Peyer's patch (tissue), 4 donors: Measurements from ENCODE around the gene SNX18. TPM values are rescaled to one million over a fixed set of nuclear protein-coding genes. Genes with fewer than 3 reads are reported as not detected.

Experiments
- DNase-seq, 3 donors: peaks; one replicate each; pipeline ENCODE4 v3.0.0-alpha.2; 2017 to 2019
- H3K27ac ChIP-seq, 4 donors: fragments of 200-600 bp; sonication (generic); one replicate each; pipeline ENCODE4 v1.5.1; 2016 to 2019
- H3K27me3 ChIP-seq, 2 donors: fragments of 200-600 bp; sonication (generic); one replicate each; pipeline ENCODE4 v1.5.1; 2019
- H3K36me3 ChIP-seq, 3 donors: fragments of 200-600 bp; sonication (generic); one replicate each; pipeline ENCODE4 v1.5.1; 2016 to 2019
- H3K4me1 ChIP-seq, 4 donors: fragments of 200-600 bp; sonication (generic); one replicate each; pipeline ENCODE4 v1.5.1; 2016 to 2019
- H3K4me3 ChIP-seq, 4 donors: fragments of 200-600 bp; sonication (generic); 1 replicate in 3 of 4; 2 replicates in 1 of 4; pipeline ENCODE4 v1.5.1; 2016 to 2019; ENCODE audit warnings: mild to moderate bottlenecking in 1 of 4
- H3K9me3 ChIP-seq, 4 donors: fragments of 200-600 bp; sonication (generic); one replicate each; pipeline ENCODE4 v1.5.1; 2016 to 2019; ENCODE audit warnings: mild to moderate bottlenecking in 1 of 4
- CTCF ChIP-seq, 6 experiments: fragments of 450-650 bp in 4 of 6; fragments of 200-600 bp in 2 of 6; sonication (generic) in 1 of 6; IDR thresholded peaks; one replicate each; pipeline ENCODE4 v1.5.1; 2017 to 2019; ENCODE audit warnings: antibody characterized with exemption in 6 of 6, mild to moderate bottlenecking in 3 of 6, moderate library complexity in 1 of 6
- POLR2A ChIP-seq, 2 donors: fragments of 450-650 bp; IDR thresholded peaks; one replicate each; pipeline ENCODE4 v1.5.1; 2017; ENCODE audit warnings: antibody characterized with exemption in 2 of 2, mild to moderate bottlenecking in 2 of 2, moderate library complexity in 2 of 2
- total RNA-seq, 4 donors: library from RNA; depleted of rRNA; stranded (reverse); fragments of >200 nt; gene quantifications; one replicate each; pipeline ENCODE4 v1.1.0, GENCODE V29; 2016

SNX18 gene
- total RNA-seq, 4 donors from 2014 or later = 18.2 to 28.0 (median 22.5) TPM

- Histone ChIP-seq H3K36me3 (no peaks in the 10 kb centered on the region), H3K27me3 (no peaks in the 10 kb centered on the region), H3K9me3 (no peaks in the 10 kb centered on the region), H3K4me3 (peak overlapping the region in 2 of 4 donors; percentile 12 to 35), H3K27ac (peak overlapping the region in 3 of 4 donors; percentile 37 to 65 (median 46)), H3K4me1 (peaks cover 0 to 72% (median 8%) of the 10 kb centered on the region in 4 donors)
- TF ChIP-seq POLR2A (IDR thresholded peaks at IDR 0.05) = no peak
- no peak for TF ChIP-seq CTCF (IDR thresholded peaks at IDR 0.05)
- peak in 1 of 3 donors; percentile 60 for DNase-seq
Measured at GRCh38 chr5:54524704-54525103, 7.1 kb downstream of the SNX18 start.

GRCh38 chr5:54525261-54525660 is 7.7 kb downstream of the SNX18 start:
- no peak for DNase-seq
- Histone ChIP-seq H3K36me3 (no peaks in the 10 kb centered on the region), H3K4me3 (no peak overlapping the region), H3K27ac (peak overlapping the region in 3 of 4 donors; percentile 37 to 65 (median 46)), H3K9me3 (no peaks in the 10 kb centered on the region), H3K4me1 (peaks cover 0 to 72% (median 8%) of the 10 kb centered on the region in 4 donors), H3K27me3 (no peaks in the 10 kb centered on the region)
- TF ChIP-seq POLR2A (IDR thresholded peaks at IDR 0.05) = no peak
- TF ChIP-seq CTCF (IDR thresholded peaks at IDR 0.05) = no peak

- H3K9me3 ChIP-seq = no peaks in the 10 kb centered on the region
- DNase-seq = no peak
- H3K27ac ChIP-seq = peak overlapping the region in 1 of 4 donors; percentile 33
- H3K4me1 ChIP-seq = peaks cover 0 to 72% (median 8%) of the 10 kb centered on the region in 4 donors
- no peaks in the 10 kb centered on the region for H3K27me3 ChIP-seq
- H3K36me3 ChIP-seq = no peaks in the 10 kb centered on the region
- TF ChIP-seq CTCF (IDR thresholded peaks at IDR 0.05) (no peak), POLR2A (IDR thresholded peaks at IDR 0.05) (no peak)
- H3K4me3 ChIP-seq = no peak overlapping the region
Measured at GRCh38 chr5:54525692-54526091, 8.1 kb downstream of the SNX18 start.

GRCh38 chr5:54526604-54527288 is 9.2 kb downstream of the SNX18 start:
- Histone ChIP-seq H3K9me3 (no peaks in the 10 kb centered on the region), H3K27ac (no peak overlapping the region), H3K4me1 (peaks cover 0 to 71% (median 8%) of the 10 kb centered on the region in 4 donors), H3K4me3 (no peak overlapping the region), H3K36me3 (no peaks in the 10 kb centered on the region), H3K27me3 (no peaks in the 10 kb centered on the region)
- TF ChIP-seq POLR2A (IDR thresholded peaks at IDR 0.05) (no peak), CTCF (IDR thresholded peaks at IDR 0.05) (no peak)
- DNase-seq = no peak

- TF ChIP-seq POLR2A (IDR thresholded peaks at IDR 0.05) (no peak), CTCF (IDR thresholded peaks at IDR 0.05) (no peak)
- Histone ChIP-seq H3K36me3 (no peaks in the 10 kb centered on the region), H3K9me3 (no peaks in the 10 kb centered on the region), H3K4me1 (peaks cover 0 to 61% (median 7%) of the 10 kb centered on the region in 4 donors), H3K27ac (no peak overlapping the region), H3K4me3 (no peak overlapping the region), H3K27me3 (no peaks in the 10 kb centered on the region)
- DNase-seq = no peak
Measured at GRCh38 chr5:54528633-54529209, 11.2 kb downstream of the SNX18 start.
